ENCODE results near the gene UPF2.

- TF ChIP-seq, protein P1, sequence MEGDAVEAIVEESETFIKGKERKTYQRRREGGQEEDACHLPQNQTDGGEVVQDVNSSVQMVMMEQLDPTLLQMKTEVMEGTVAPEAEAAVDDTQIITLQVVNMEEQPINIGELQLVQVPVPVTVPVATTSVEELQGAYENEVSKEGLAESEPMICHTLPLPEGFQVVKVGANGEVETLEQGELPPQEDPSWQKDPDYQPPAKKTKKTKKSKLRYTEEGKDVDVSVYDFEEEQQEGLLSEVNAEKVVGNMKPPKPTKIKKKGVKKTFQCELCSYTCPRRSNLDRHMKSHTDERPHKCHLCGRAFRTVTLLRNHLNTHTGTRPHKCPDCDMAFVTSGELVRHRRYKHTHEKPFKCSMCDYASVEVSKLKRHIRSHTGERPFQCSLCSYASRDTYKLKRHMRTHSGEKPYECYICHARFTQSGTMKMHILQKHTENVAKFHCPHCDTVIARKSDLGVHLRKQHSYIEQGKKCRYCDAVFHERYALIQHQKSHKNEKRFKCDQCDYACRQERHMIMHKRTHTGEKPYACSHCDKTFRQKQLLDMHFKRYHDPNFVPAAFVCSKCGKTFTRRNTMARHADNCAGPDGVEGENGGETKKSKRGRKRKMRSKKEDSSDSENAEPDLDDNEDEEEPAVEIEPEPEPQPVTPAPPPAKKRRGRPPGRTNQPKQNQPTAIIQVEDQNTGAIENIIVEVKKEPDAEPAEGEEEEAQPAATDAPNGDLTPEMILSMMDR (IDR thresholded peaks at IDR 0.05), result no peak
- TF ChIP-seq ZFX (IDR thresholded peaks at IDR 0.05; ENCODE audit: borderline replicate concordance), result no peak
Measured at GRCh38 chr10:11881477-11882417, 160.9 kb downstream of the UPF2 start.
